DMS 273 (cell line): ENCODE results near the gene VANGL2.

Source experiments
- DNase-seq: peaks from one replicate; lab custom pipeline; 2025; ENCODE audit not compliant: unreplicated experiment; lab: John Stamatoyannopoulos, UW

The VANGL2 gene

DNA sequence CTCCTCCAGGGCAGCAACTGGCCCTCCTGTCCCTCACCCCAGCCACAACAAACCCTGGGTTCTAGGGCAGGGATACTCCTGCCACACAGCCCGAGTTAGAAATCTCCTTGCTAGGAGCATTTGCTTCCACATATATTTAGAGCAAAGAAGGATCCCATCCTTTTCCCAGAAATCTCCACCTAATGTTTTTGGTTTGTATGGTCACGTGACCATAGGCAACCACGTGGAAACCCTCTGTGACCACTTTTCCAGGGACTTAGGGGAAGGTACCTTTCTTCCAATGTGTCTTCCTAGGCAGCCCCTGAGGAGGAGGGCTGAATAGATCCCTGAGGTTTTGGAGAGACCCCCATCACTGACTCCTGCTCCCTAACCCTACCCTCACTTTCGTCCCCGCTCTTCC is 25.5 kb downstream of the VANGL2 start:
- no peak for DNase-seq

- no peak for DNase-seq
These were observed 27.3 kb downstream of the VANGL2 start for GRCh38 chr1:160427625-160428024.

- no peak for DNase-seq
These were observed 27.7 kb downstream of the VANGL2 start for GRCh38 chr1:160428053-160428452.

DNA sequence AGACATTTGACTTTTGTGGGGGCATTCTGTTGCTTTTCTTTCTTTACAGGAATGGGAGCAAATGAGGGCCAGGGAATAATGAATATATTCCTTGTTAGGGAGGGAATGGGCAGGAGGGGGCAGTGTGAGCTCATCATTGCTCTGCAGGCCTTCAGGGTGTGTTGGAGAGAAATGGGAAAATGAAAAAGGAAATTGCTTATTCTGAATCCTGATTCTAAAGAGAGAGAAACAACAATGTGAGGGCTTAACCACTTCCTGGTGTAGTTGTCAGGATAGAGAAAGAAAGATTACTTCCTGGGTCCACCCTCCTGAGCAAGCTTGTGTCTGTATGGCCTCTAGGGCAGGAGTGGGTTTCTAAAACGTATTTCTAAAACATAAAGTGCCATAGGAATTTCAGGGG is 28.3 kb downstream of the VANGL2 start:
- DNase-seq, result peak; percentile 66

- DNase-seq, result no peak
These were observed 28.8 kb downstream of the VANGL2 start for GRCh38 chr1:160429125-160429561.

DNA sequence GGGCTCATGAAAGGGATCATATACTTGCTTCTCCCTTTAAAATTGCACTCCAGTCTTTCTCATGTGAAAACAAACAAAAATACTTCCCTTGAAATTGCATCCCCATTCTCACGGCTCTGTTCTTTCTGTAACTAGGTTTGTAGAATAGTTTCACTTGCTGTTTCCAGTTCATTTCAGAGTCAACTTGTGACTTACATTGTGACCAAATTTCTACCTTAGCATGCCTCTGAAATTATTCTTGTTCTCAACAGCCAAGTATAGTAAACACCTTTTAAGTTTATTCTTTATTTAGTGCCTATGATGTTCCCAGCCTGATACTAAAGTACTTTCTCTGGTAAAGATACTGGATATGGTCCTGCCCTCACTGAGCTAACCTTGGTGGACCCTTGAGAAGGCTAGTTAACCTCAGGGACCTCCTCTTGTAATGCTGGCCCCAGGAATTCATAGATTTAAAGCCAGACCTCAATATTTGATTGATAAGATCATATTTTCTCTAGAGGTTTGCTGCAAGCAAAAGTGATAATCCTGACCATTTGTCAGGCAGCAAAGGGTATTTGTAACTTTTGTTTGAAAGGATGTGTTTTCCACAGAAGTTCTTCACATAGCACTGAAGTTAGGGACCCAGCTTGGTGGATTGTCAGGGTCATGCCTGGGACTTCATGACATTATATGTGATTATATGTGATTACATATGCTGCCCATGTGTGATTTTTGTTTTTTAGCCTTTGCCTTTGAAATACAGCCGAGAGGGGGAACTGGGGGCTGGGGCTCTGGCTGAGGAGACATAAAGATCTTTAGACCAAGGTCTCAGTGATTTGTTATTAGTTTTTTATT is 29.6 kb downstream of the VANGL2 start:
- no peak for DNase-seq

- no peak for DNase-seq
These were observed 30.6 kb downstream of the VANGL2 start for GRCh38 chr1:160431006-160431405.

- no peak for DNase-seq
These were observed 31.2 kb downstream of the VANGL2 start for GRCh38 chr1:160431571-160431970.

DNA sequence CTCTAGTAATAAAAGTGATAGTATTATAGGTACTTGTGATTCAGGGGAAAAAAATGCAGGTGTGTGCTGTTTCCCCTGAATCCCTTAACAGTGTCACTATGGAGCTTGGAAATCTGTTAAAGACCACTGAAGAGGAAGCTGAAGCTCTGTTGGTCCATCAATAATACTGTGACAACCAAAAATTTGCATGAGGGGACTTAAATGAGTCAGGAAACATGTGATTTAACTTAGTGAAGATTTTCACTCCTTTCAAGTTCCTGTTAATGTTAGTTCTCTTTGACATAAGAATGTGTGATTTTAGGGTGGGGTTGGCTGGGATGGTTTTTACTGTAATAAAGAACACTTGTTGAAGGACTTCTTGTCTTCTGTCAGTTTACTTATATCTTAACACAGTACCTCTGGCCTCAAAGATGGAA is 32.0 kb downstream of the VANGL2 start:
- DNase-seq, result no peak

GRCh38 chr1:160436966-160437365 is 36.6 kb downstream of the VANGL2 start:
- no peak for DNase-seq

DNA sequence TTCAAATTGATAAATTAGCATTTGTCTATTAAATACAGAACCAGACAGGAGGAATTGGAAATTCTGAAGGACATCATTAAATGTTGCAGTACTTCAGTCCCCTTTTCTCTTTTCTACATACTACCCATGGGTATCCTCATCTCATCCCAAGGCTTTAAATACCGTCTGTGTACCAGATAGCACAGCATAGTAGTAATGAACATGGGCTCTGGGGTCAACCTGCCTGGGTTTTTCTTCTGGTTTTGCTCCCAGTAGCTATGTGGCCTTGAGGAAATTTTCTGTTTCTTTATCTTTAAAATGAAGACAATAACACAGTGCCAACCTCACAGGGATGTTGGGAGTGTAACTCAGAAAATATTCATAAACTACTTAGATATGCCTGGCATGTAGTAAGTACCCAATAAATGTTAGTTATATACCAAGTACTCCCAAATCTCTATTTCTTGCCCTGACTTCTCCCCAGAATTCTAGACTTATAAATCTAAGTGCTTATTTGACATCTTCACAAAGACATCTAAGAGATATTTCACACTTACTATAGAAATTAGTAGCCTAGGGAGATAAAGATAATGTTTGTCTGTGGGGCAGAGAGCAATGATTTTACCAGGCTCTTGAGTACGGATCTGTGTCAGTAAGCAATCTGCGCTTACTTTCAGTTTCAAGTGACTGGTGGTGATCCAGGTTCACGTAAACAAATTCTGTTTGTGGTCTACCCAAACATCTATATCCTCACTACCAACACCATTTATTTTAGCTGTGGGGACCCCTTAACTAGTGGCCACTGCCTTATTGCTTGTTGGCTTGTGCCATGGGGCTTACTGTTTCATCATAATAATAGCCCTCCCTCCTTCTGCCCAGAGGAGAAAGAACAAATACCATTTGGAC is 37.3 kb downstream of the VANGL2 start:
- no peak for DNase-seq

DNA sequence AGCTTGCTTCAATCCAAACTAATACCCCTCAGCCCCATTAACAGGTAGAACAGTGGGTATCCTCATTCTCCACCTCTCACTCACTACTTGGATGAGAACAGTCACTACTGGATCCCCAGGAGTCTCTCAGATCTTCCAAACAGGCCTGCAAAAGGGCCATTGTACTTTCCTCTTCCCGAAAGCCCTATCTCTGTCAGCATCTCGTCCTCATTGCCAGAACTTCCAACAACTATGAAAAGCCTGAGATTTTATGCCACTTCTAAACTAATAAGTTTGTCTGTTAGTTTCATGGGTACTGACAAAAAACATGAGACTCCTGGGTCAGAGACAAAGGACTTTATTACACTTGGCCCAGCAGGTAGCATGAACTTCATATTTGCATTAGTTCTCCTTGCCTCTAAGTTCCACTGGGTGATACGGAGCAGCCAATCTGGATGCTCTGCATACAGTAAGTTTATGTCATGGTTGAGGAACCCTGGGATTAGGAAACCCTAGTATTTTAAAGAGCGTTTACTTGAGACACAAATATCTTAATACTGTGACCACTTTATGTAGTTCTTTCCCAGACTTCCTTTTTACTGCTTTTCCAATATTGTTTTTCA is 38.1 kb downstream of the VANGL2 start:
- DNase-seq, result no peak

GRCh38 chr1:160438935-160439334 is 38.6 kb downstream of the VANGL2 start:
- no peak for DNase-seq

- no peak for DNase-seq
These were observed 39.4 kb downstream of the VANGL2 start for GRCh38 chr1:160439718-160440117.

DNA sequence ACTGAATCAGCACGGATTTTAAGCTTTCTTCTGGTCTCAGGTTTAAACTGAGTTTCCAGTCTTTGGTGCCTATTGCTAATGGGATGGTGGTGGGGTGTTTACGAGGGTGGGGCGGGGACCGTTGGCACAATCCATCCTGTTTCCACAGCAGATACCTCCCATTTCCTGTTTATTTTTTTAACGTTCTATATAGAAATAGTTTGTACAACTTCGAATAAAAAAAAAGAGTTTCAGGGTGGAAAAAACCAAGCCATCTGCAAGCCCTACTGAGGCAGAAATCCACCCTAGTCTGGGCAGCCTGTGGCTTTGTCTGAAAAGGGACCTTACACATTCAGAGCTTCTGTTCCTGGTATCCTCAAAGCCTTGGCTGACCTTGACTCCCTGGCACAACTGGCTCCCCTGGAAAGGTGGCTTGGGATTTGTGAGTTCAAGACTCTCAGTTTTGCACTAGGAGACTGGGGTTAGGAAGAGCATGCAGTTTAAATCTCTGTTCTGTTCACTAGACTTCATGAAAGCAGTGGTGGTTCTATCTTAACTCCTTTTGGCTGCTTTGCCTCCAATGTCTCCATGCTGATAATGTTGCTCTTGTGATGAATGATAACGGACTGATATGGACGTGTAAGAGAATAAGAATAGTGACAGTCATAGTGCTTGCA is 46.7 kb downstream of the VANGL2 start:
- DNase-seq, result no peak

- DNase-seq, result no peak
These were observed 49.1 kb downstream of the VANGL2 start for GRCh38 chr1:160449494-160449893.

DNA sequence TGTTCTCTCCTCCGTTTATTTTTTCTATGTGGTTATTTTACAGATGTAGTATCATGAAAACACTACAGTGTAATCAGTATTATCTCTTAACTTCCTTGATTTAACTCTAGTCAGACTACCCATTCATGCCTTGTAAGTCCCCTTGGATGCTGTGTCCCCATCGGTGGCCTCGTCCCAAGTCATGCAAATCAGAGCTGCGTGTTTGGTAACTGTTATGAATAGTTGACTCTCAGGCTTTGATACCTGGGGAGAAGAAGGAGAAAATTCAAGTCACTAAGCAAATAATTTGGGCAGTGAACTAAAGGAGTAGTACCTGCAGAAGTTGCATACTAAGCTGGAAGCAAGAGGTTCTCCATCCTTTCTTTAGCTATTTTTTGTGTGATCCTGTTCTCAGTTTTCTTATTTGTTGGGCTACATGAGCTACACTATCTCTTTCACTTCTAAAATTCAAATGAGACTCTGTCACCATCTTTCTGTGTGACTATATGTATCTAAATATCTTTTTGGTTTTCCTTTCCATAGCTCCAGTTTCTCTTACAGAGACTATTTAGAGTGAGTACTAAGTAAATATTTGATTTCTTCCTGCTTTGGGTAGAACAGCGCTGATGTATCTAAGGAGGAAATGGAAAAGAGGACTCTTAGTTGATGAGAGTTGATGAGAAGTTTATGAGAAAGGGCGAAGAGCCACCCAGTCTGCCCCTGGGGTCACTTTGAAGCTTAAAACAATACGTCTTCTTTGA is 50.9 kb downstream of the VANGL2 start:
- DNase-seq, result no peak

- DNase-seq, result no peak
These were observed 51.5 kb downstream of the VANGL2 start for GRCh38 chr1:160451859-160452232.

- no peak for DNase-seq
These were observed 53.1 kb downstream of the VANGL2 start for GRCh38 chr1:160453443-160453842.

- no peak for DNase-seq
These were observed 54.2 kb downstream of the VANGL2 start for GRCh38 chr1:160454371-160455152.
